GM21786 (cell line): ENCODE results near the gene ST6GAL1.

Experiments
- ATAC-seq: cut with Tn5 transposase; IDR thresholded peaks from one replicate; pipeline ENCODE4 v1.9.1; 2021; ENCODE audit not compliant: unreplicated experiment

ST6GAL1 gene

GRCh38 chr3:187072102-187072501 lies 141.8 kb downstream of the ST6GAL1 start:
- no peak for ATAC-seq

DNA sequence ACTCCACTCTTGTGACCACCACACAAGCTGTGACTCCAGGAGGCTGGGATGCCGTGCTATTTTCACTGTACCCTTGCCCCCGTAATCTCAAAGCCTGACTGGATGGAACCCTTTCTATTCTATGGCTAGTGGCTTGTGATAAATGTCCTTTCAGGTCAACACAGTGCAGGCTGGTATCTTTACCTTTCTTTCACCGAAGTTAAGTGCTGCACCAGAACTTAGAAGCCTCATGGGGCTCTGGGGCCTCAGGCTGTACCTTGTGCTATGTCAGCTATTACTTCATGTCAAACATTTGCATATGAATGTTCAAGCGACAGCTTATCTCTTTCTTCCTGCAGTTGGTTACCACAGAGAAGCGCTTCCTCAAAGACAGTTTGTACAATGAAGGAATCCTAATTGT lies 142.2 kb downstream of the ST6GAL1 start:
- ATAC-seq, result no peak

DNA sequence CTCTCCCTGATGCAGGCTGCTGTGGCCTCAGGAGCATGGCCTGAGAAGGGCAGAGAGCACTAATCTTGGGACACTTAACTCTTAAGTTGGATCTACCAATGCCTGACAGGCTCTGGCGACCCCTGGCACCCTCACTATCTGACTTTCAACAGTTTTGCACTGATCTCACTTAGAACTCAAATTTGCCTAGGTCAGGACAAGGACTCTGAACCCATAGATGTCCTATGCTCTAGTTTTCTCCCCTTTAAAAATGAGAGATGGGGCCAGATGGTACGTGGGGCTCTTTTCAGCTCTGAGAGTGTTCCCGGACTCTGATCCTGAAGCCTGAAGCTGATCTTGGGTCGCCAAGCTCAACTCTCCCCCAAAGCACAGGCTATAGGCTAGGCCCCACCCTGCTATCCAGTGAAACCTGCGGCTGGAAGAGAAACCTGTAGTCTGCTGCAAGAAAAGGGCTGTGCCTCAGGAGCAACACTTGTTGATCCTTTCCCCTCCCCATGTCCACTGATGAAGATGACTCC lies 143.3 kb downstream of the ST6GAL1 start:
- no peak for ATAC-seq

DNA sequence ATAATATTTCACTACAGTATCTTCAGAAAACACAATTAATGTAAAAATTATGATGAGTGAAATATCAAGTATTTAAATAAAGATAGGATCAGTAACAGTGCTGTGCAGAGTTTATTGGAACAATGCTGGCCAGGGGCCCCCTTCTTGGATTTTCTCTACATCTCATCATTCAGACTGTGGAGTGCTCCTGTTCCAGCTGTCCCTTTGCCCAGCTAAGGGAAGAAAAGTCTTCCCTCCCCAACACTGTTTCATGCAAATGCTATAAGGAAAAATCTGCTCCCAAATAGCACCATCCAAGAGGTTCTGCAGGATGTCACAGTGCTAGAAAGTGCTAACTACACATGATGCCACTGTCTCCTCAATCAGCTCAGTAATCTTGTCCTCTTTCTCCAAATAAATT lies 144.5 kb downstream of the ST6GAL1 start:
- no peak for ATAC-seq

DNA sequence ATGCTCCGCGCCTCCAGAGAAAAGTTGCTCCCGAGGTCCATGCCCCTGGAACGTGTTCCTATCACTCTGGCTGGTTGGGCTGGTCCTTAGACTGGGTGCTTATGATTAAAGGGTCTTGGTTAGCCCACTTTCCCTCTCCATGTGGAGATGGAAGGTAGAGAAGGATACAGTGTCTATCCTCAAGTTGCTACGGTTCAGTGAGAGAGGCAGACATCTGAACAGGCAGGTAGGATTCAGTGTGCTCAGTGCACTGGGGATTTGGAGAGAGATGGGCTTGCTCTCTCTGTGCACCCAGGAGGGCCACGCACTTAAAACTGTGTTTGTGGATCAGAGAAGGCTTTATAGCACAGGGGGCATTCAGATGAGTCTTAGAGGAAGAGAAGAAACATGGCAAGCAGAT lies 146.0 kb downstream of the ST6GAL1 start:
- ATAC-seq, result no peak

- no peak for ATAC-seq
Measured at GRCh38 chr3:187077085-187077484, 146.8 kb downstream of the ST6GAL1 start.

- ATAC-seq, result no peak
Measured at GRCh38 chr3:187077537-187077936, 147.2 kb downstream of the ST6GAL1 start.

DNA sequence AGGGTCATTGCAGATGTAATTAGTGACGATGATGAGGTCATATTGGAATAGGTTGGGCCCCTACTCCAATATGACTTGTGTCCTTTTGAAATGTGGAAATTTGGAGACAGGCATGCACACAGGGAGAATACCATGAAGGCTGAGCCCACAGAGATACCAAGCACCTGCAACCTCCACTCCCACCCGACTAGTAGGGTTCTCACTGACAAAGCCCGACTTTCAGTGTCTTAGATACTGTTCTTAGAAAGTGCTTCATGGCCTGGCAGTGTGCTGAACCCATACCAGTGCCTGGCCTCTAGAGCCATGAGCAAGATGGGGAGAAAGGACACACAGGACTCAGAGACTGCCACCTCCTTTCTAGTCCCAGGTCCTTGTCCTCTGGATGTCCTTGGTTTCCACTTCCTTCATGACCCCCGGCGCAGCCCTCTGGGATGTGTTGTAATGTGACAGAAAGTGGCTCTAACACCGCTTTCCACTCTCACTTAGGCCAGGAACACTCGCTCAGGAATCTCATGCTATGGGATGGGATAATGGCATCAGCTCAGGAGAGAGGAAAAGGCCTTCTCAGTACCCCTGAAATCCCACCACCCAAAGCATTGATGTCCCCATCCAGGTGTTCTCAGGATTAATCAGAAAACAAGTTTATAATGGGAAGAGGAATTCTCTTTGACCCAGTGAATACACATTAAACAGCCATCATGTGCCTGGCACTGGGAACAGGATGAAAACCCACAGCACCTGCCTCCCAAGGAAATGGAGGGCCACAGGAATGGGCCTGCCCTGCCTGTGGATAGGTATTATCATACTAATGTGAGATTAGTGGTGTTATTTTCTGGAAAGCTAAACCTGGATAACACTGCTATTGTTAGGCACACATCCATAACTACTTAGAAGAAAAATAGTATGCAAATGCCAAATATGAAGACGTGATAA lies 149.0 kb downstream of the ST6GAL1 start:
- ATAC-seq, result no peak

DNA sequence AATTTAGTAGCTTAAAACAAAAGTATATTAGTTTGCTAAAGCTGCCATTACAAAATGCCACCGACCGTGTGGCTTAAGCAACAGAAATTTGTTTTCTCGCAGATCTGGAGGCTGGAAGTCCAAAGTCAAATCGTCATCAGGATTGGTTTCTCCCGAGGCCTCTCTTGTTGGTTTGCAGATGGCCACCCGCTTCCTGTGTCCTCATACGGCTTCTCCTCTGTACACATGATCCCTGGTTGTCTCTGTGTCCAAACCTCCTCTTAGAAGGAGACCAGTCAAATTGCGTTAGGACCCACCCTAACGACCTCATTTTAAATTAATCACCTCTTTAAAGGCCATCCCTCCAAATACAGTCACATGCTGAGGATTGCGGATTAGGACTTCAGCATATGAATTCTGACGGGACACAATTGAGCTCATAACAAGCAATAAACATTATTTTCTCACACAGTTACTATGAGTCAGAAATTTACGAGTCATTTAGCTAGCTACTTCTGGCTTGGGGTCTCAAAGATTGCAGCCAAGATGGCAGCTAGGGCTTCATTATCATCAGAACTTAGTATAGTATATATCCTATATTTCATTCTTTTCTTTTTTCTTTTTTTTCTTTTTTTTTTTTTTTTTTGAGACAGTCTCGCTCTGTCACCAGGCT lies 150.6 kb downstream of the ST6GAL1 start:
- ATAC-seq, result no peak

- no peak for ATAC-seq
Measured at GRCh38 chr3:187082758-187083375, 152.5 kb downstream of the ST6GAL1 start.

- no peak for ATAC-seq
Measured at GRCh38 chr3:187084126-187084525, 153.8 kb downstream of the ST6GAL1 start.

DNA sequence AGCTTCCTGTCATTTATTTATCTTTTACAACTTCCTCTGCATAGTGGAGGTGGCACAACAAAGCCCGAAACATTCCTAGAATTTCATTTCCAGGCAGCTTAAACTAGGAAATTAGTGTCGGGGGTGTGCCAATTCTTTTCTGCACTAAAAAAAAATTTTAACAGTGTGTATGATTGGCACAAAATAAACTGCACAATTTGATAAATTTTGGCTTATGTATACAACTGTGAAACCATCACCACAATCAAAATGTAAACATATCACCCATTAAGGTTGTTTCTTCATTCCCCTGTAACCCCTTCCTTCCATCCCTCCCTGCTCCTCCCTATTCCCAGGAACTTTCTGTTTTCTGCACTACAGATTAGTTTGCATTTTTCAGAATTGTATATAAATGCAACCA lies 154.3 kb downstream of the ST6GAL1 start:
- ATAC-seq, result no peak

DNA sequence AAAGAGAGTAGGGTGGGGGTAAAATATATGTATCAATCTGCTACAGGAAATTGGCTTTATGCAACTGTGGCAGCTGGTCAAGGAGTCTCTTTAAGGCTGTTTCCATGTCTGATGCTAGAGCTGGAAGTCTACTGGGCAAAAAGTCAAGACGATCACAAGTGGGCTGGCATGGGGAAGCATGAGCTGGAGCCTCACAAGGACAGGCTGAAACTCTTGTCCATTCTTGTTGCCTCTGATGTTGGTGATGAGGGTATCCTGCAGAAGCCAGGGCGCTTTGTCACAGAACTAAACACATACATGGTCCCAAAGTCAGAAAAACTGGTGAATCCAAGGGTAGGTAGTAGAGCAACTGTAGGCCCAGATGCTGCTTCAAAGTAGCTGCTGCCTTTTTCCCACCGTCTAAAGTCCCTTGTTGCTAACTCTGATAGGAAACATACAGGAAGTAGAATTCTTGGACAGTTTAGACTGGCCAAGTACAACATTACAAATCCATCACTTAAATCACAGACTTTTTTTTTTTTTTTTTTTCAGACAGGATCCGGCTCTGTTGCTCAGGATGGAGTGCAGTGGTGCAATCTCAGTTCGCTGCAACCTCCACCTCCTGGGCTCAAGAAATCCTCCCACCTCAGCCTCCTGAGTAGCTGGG lies 154.8 kb downstream of the ST6GAL1 start:
- ATAC-seq, result no peak

GRCh38 chr3:187085933-187086332 lies 155.6 kb downstream of the ST6GAL1 start:
- no peak for ATAC-seq

DNA sequence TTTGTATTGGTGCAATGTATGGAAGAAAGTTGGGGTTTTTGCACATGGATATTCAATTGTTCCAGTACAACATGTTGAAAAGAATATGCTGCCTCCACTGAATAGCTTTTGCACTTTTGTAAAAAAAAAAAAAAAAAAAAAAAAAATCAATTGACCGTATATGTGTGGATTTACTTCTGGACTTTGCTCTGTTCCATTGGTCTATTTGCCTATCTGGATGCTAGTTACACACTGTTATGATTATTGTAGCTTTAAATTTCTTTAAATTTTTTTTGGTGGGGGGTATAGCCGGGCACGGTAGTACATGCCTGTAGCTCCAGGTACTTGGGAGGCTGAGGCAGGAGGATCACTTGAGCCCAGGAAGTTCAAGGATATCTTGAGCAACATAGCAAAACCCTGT lies 156.5 kb downstream of the ST6GAL1 start:
- no peak for ATAC-seq

DNA sequence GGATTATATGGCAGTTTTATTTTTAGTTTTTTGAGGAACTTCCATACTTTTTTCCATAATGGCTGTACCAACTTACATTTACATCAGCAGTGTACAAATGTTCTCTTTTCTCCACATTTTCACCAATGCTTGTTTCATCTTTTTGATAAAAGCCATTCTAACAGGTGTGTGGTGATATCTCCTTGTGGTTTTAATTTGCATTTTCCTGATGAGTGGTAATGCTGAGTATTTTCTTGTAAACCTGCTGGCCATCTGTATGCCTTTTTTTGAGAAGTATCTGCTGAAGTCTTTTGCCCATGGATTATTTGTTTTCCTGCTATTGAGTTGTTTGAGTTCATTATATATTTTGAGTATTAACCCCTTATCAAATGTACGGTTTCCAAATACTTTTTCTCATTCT lies 158.4 kb downstream of the ST6GAL1 start:
- no peak for ATAC-seq

DNA sequence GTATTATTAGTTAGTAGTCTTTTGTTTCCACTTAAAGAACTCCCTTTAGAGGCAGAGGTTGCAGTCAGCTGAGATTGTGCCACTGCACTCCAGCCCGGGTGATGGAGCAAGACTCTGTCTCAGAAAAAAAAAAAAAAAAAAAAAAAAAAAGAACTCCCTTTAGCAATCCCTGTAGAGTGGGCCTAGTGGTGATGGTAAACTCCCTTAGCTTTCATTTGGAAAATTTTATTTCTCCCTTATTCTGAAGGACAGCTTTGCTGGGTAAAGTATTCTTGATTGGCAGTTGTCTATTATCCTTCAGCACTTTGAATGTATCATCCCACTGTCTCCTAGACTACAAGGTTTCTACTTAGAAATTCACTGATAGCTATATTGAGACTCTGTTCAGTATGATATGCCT lies 163.0 kb downstream of the ST6GAL1 start:
- no peak for ATAC-seq

- no peak for ATAC-seq
Measured at GRCh38 chr3:187098923-187099512, 168.7 kb downstream of the ST6GAL1 start.

DNA sequence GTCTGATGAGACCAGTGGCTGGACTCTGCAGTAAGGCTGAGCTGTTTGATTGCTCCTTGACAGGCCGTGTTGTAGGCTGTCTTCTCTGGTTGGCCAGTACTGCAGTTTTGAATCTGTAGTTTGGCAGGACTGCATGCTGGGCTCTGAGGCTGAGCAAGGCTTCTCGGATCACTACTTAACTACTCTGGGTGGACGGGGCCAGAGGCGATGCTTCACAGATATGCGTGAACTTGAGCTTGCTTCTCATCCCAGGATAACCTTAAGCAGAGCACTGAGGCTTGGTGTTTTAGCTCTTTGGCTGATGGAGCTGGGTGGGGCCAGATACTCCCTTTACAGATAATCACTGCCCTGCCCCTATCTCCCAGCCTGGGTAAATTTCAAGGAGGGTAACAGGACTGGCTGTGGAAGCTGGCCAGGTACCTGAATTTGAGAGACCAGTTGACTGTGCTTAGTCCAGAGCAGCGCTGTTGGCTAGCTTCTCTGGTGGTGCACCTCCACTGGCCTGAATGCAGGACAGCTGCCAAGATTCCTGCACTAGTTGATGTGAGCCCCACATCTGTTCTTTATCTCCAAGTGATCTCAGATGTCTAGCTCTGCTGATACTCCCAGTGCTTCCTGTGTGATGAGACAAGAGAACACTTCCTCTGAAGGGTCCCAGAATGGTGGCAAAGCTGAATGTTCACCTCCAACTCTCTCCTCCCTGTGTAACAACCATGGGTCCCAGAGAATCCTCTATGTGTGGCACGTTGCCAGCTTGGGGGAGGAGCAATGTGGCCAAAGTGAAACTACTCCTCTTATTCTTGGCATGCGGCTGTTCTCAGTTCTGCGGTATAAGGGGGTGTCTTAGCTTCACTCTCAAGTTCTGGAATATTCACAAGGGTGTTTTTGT lies 171.1 kb downstream of the ST6GAL1 start:
- ATAC-seq, result peak; percentile 58
